ENCODE results near the gene INO80D. TPM values are rescaled to one million over a fixed set of nuclear protein-coding genes. Genes with fewer than 3 reads are reported as not detected.

The INO80D gene
- total and polyA plus RNA-seq, 11 donors: 2.9 to 21.7 (median 14.7) TPM

- no peak for DNase-seq
Observed at GRCh38 chr2:205957452-205958154, 128.4 kb downstream of the INO80D start.

DNA sequence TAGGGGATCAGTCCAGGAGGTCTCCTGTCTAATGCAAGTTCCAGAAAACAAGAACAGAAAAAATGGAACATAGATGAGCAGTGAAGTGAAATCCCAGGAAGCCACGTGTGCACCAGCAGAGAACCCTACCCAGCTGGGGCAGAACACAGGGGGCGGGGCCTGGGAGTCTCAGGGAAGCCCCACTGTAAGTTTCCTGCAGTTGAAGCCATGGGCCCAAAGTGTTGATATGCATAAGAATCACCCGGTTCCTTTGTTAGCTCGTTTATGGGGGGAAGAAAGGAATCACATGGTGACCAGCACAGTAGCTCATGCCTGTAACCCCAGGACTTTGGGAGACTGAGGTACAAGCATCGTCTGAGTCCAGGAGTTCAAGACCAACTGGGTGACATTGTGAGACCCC lies 131.3 kb downstream of the INO80D start:
- ATAC-seq (no peak), DNase-seq (no peak)
- H3K9me3 ChIP-seq: peaks cover 0 to 6% (median 0%) of the 10 kb centered on the region in 12 donors
- WGBS, 4 donors: 66 to 70% (median 67%) methylated on average over 5 of the region's 5 CpGs
- no peak overlapping the region for H3K27ac ChIP-seq
- H3K4me1 ChIP-seq: no peaks in the 10 kb centered on the region
- H3K36me3 ChIP-seq: no peaks in the 10 kb centered on the region
- H3K4me3 ChIP-seq: no peak overlapping the region
- no peaks in the 10 kb centered on the region for H3K27me3 ChIP-seq
- TF ChIP-seq POLR2A (IDR thresholded peaks at IDR 0.05) (no peak), CTCF (IDR thresholded peaks at IDR 0.05) (no peak)
- intact Hi-C loops (cut with DNase I): loop anchor here in 1 of 10 donors (5.0 kb wide), 1 partner anchor 1612 kb away; no protein-coding TSS in a partner anchor

More at GRCh38 chr2:205957452-205958154, 128.4 kb downstream of the INO80D start:
- Histone ChIP-seq H3K27me3 (no peaks in the 10 kb centered on the region), H3K9me3 (no peaks in the 10 kb centered on the region), H3K4me3 (no peak overlapping the region), H3K4me1 (no peaks in the 10 kb centered on the region), H3K27ac (no peak overlapping the region), H3K36me3 (no peaks in the 10 kb centered on the region)
- no peak for ATAC-seq
- intact Hi-C loops (cut with DNase I): loop anchor here in 1 of 10 donors (5.0 kb wide), 1 partner anchor 1615 kb away; no protein-coding TSS in a partner anchor
- WGBS, 4 donors: 73 to 90% (median 89%) methylated on average over 11 of the region's 11 CpGs
- TF ChIP-seq POLR2A (IDR thresholded peaks at IDR 0.05): no peak
- no peak for TF ChIP-seq CTCF (IDR thresholded peaks at IDR 0.05)

DNA sequence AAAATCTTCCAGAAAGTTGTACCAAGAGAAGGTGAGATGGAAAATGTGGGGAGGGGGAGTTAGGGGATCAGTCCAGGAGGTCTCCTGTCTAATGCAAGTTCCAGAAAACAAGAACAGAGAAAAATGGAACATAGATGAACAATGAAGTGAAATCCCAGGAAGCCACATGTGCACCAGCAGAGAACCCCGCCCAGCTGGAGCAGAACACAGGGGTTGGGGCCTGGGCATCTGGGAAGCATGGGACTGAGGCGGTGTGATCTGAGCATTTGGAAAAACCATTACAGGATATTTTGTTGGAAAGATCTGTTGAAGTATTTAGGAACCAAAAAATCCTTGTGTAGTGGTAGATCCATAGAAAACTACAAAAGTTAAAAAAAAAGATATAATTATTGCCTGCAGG lies 133.7 kb downstream of the INO80D start:
- ATAC-seq (no peak), DNase-seq (no peak)
- intact Hi-C loops (cut with DNase I): no loop called here
- H3K4me1 ChIP-seq: peaks cover 0 to 11% (median 0%) of the 10 kb centered on the region in 12 donors
- H3K36me3 ChIP-seq: no peaks in the 10 kb centered on the region
- H3K27me3 ChIP-seq: no peaks in the 10 kb centered on the region
- TF ChIP-seq POLR2A (IDR thresholded peaks at IDR 0.05) (no peak), CTCF (IDR thresholded peaks at IDR 0.05) (no peak)
- H3K4me3 ChIP-seq: no peak overlapping the region
- WGBS, 4 donors: 63 to 81% (median 65%) methylated on average over 2 of the region's 2 CpGs
- peaks cover 0 to 6% (median 0%) of the 10 kb centered on the region in 12 donors for H3K9me3 ChIP-seq
- H3K27ac ChIP-seq: no peak overlapping the region

DNA sequence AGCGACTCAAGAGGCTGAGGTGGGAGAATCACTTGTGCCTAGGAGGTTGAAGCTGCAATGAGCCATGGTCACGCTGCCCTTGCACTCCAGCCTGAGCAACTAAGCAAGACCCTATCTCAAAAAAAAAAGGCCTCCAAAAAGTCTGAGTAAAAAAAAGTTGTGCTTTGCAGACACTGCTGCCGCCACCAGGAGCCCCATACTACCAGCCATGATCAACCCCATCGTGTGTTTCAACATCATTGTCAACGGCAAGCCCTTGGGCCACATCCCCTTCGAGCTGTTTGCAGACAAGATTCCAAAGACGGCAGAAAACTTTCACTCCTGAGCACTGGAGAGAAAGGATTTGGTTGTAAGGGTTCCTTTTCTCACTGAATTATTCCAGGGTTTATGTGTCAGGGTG lies 137.1 kb downstream of the INO80D start:
- TF ChIP-seq POLR2A (IDR thresholded peaks at IDR 0.05) (no peak), CTCF (IDR thresholded peaks at IDR 0.05) (no peak)
- intact Hi-C loops (cut with DNase I): loop anchor here in 2 of 10 donors (5.0 kb wide), 2 partner anchors 182 to 1622 kb away; no protein-coding TSS in a partner anchor
- ATAC-seq: no peak
- H3K4me3 ChIP-seq: no peak overlapping the region
- no peak overlapping the region for H3K27ac ChIP-seq
- no peaks in the 10 kb centered on the region for H3K27me3 ChIP-seq
- no peaks in the 10 kb centered on the region for H3K36me3 ChIP-seq
- H3K9me3 ChIP-seq: peaks cover 0 to 6% (median 0%) of the 10 kb centered on the region in 12 donors
- peaks cover 0 to 22% (median 0%) of the 10 kb centered on the region in 12 donors for H3K4me1 ChIP-seq
- no peak for DNase-seq
- 73 to 85% (median 81%) methylated on average over 7 of the region's 7 CpGs for WGBS, 4 donors

Data from heart left ventricle (tissue), 16 donors.